Measurements from ENCODE around the gene FAM32A.

GRCh38 chr19:16226184-16226591 lies 41.0 kb downstream of the FAM32A start:
- no peak for TF ChIP-seq POLR2A (IDR thresholded peaks at IDR 0.05; ENCODE audit: low read depth, low read length)
- no peak for TF ChIP-seq POLR2AphosphoS5 (IDR thresholded peaks at IDR 0.05; ENCODE audit: low read depth, low read length)
- TF ChIP-seq TAF1 (IDR thresholded peaks at IDR 0.05; ENCODE audit: low read depth, low read length) = no peak
- no peak for TF ChIP-seq POU2F2 (IDR thresholded peaks at IDR 0.05; ENCODE audit: low read depth, low read length)
